ENCODE data around the gene TFB1M. TPM values are rescaled to one million over a fixed set of nuclear protein-coding genes. Genes with fewer than 3 reads are reported as not detected.

Gene TFB1M
- total and polyA plus RNA-seq, 7 donors: 10.7 to 22.2 (median 15.1) TPM

DNA sequence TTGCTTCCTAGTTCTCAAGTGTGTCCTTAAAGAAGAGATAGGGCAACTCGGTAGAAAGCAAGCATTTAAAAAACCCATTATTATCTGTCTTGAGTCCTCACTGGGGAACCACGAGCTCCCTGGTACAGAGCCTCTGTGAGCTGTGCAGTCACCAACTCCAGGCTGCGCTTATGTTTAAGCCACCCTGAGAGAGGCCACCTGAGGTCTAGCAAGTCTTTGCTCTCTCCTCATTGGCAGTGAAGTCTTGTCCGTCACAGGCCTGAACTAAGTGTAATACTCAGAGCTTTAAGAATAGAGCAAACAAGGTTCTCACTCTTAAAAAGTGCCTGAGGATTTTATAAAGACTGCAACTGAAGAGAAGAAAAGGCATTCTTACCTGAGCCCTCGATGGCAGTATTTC lies 54.4 kb downstream of the TFB1M start:
- H3K27ac ChIP-seq: no peak overlapping the region
- TF ChIP-seq POLR2A (IDR thresholded peaks at IDR 0.05): no peak
- no peak for TF ChIP-seq CTCF (IDR thresholded peaks at IDR 0.05)
- TF ChIP-seq EP300 (IDR thresholded peaks at IDR 0.05): no peak
- TF ChIP-seq POLR2AphosphoS5 (IDR thresholded peaks at IDR 0.05): no peak
- 94 to 96% methylated on average over 5 of the region's 5 CpGs for WGBS, 2 donors
- H3K27me3 ChIP-seq: no peaks in the 10 kb centered on the region
- intact Hi-C loops (cut with DNase I): no loop called here
- H3K36me3 ChIP-seq: peaks cover 0 to 48% (median 3%) of the 10 kb centered on the region in 4 donors
- no peak overlapping the region for H3K4me3 ChIP-seq
- no peaks in the 10 kb centered on the region for H3K9me3 ChIP-seq
- no peak for DNase-seq
- peaks cover 0 to 9% (median 0%) of the 10 kb centered on the region in 4 donors for H3K4me1 ChIP-seq

DNA sequence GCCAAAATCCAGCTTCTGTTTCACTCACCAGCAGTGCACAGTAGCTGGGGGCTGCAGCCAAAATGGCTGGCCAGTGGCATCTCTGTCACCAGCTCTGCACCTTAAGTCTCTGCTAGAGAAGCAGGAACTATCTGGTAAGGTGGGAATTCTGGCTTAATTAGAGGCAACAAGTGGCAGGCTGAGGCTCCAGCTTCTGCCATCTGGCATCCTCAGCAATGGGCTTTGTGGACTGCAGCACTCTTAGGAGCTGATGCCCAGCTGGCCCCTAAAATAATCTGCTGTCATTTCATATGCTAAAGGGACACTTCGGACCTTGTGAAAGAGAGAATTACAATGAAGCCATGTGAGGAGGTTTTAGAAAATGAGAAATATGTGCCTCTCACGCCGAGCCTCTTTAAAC lies 55.1 kb downstream of the TFB1M start:
- intact Hi-C loops (cut with DNase I): no loop called here
- H3K4me1 ChIP-seq: peaks cover 0 to 4% (median 0%) of the 10 kb centered on the region in 4 donors
- no peaks in the 10 kb centered on the region for H3K9me3 ChIP-seq
- no peak overlapping the region for H3K27ac ChIP-seq
- TF ChIP-seq POLR2AphosphoS5 (IDR thresholded peaks at IDR 0.05) (no peak), EP300 (IDR thresholded peaks at IDR 0.05) (no peak), POLR2A (IDR thresholded peaks at IDR 0.05) (no peak), CTCF (IDR thresholded peaks at IDR 0.05) (no peak)
- no peak overlapping the region for H3K4me3 ChIP-seq
- no peak for DNase-seq
- 97% methylated on average over 3 of the region's 3 CpGs for whole genome bisulfite sequencing, 2 donors
- H3K36me3 ChIP-seq: peaks cover 0 to 51% (median 3%) of the 10 kb centered on the region in 4 donors
- no peaks in the 10 kb centered on the region for H3K27me3 ChIP-seq

DNA sequence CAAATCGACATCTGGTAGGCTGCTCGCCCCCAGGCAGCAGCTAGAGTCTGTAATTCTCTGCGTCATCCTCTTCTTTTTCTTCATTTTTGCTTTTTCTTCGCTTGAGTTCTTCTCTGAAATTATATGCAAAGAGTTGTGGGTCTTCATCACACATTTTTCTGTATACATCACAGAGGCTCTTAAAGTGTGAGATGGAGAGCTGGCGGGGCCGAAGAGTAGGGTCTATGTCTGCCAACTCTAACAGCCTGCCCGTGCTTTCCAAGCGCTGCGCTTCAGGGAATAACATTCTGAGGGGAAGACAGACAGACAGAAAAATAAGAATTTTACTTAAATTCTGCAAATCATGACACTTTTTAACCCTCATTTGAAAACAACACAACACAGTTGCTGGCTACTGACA lies 56.5 kb downstream of the TFB1M start:
- Histone ChIP-seq H3K36me3 (peaks cover 0 to 59% (median 6%) of the 10 kb centered on the region in 4 donors), H3K27me3 (no peaks in the 10 kb centered on the region), H3K27ac (no peak overlapping the region), H3K4me3 (no peak overlapping the region), H3K4me1 (peaks cover 0 to 6% (median 2%) of the 10 kb centered on the region in 4 donors), H3K9me3 (no peaks in the 10 kb centered on the region)
- intact Hi-C loops (cut with DNase I): no loop called here
- TF ChIP-seq POLR2AphosphoS5 (IDR thresholded peaks at IDR 0.05) (no peak), POLR2A (IDR thresholded peaks at IDR 0.05) (no peak), EP300 (IDR thresholded peaks at IDR 0.05) (no peak), CTCF (IDR thresholded peaks at IDR 0.05) (no peak)
- 92 to 97% methylated on average over 9 of the region's 9 CpGs for WGBS, 2 donors
- DNase-seq: no peak

DNA sequence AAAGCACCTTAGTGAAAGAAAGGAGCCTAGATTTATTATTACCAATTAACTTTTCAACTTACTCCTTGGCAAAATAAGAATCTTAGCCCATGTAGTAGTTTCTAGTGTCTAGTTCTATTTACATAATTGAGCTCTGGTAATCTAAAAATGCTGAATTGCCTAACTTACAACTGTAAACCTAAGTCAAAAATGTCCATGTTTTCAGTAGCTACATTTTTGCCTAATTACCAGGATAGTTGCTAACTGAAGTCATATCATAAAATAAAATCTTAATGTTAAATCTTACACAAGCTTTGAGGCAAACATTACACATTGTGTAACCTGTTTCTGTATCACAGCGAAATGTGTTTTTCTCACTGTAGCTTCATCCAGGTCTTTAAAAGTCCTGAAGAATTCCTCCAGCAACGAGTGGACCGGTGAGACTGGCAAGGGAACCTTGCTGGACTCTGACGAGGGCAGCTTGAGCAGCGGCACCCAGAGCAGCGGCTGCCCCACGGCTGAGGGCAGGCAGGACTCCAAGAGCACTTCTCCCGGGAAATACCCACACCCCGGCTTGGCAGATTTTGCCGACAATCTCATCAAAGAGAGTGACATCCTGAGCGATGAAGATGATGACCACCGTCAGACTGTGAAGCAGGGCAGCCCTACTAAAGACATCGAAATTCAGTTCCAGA lies 58.0 kb downstream of the TFB1M start:
- H3K4me3 ChIP-seq: no peak overlapping the region
- H3K27me3 ChIP-seq: no peaks in the 10 kb centered on the region
- peaks cover 0 to 68% (median 6%) of the 10 kb centered on the region in 4 donors for H3K36me3 ChIP-seq
- no peak for DNase-seq
- intact Hi-C loops (cut with DNase I): no loop called here
- H3K4me1 ChIP-seq: peaks cover 0 to 6% (median 3%) of the 10 kb centered on the region in 4 donors
- H3K9me3 ChIP-seq: no peaks in the 10 kb centered on the region
- WGBS, 2 donors: 88 to 89% methylated on average over 13 of the region's 13 CpGs
- TF ChIP-seq EP300 (IDR thresholded peaks at IDR 0.05) (no peak), POLR2AphosphoS5 (IDR thresholded peaks at IDR 0.05) (no peak), CTCF (IDR thresholded peaks at IDR 0.05) (no peak), POLR2A (IDR thresholded peaks at IDR 0.05) (no peak)
- H3K27ac ChIP-seq: no peak overlapping the region
